ENCODE data around the gene FLRT3. TPM values are rescaled to one million over a fixed set of nuclear protein-coding genes. Genes with fewer than 3 reads are reported as not detected.

Gene FLRT3
- total RNA-seq, 2 experiments from 2014 or later, result not detected

DNA sequence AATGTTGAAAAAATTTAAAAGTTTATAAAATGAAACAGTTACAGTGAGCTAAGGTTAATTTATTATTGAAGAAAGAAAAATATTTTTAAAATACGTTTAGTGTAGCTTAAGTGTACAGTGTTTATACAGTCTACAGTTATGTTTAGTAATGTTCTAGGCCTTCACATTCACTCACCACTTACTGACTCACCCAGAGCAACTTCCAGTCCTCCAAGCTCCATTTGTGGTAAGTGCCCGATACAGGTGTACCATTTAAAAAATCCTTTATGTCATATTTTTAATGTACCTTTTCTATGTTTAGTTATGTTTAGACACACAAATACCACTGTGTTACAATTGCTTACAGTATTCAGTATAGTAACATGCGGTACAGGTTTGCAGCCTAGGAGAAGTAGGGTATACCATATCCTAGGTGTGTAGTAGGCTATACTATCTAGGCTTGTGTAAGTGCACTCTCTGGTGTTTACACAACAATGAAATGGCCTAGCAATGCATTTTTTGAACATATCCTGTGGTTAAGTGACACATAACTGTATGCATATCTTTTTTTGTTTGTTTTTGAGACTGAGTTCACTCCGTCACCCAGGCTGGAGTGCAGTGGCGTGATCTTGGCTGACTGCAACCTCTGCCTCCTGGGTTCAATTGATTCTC is 26.3 kb downstream of the FLRT3 start:
- Histone ChIP-seq H3K36me3 (ENCODE audit: insufficient read depth, low read length) (no peaks in the 10 kb centered on the region), H3K27ac (ENCODE audit: low read depth in 1 of 2, low read length in 2 of 2) (no peak overlapping the region), H3K9me3 (ENCODE audit: control insufficient read depth in 1 of 2, insufficient read depth in 1 of 2, low read length in 2 of 2) (peaks cover 0 to 4% of the 10 kb centered on the region in 2 experiments), H3K27me3 (ENCODE audit: control insufficient read depth in 1 of 2, insufficient read depth in 2 of 2, low read length in 2 of 2) (no peaks in the 10 kb centered on the region), H3K4me1 (ENCODE audit: insufficient read depth, low read length) (no peaks in the 10 kb centered on the region), H3K4me3 (ENCODE audit: low read length) (no peak overlapping the region)
- TF ChIP-seq, protein P1, sequence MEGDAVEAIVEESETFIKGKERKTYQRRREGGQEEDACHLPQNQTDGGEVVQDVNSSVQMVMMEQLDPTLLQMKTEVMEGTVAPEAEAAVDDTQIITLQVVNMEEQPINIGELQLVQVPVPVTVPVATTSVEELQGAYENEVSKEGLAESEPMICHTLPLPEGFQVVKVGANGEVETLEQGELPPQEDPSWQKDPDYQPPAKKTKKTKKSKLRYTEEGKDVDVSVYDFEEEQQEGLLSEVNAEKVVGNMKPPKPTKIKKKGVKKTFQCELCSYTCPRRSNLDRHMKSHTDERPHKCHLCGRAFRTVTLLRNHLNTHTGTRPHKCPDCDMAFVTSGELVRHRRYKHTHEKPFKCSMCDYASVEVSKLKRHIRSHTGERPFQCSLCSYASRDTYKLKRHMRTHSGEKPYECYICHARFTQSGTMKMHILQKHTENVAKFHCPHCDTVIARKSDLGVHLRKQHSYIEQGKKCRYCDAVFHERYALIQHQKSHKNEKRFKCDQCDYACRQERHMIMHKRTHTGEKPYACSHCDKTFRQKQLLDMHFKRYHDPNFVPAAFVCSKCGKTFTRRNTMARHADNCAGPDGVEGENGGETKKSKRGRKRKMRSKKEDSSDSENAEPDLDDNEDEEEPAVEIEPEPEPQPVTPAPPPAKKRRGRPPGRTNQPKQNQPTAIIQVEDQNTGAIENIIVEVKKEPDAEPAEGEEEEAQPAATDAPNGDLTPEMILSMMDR (IDR thresholded peaks at IDR 0.05), result no peak
- H3K27me3 Mint-ChIP-seq, result no peaks in the 10 kb centered on the region
- POLR2A ChIA-PET, result no interaction called here
- H3K9me3 Mint-ChIP-seq, result peaks cover 13% of the 10 kb centered on the region
- intact Hi-C loops (cut with DNase I, micrococcal nuclease), result no loop called here
- no peak overlapping the region for H3K27ac Mint-ChIP-seq
- no peaks in the 10 kb centered on the region for H3K4me1 Mint-ChIP-seq (ENCODE audit: low read depth)
- DNase-seq, result no peak
- CTCF ChIA-PET, result no interaction called here
- no peak overlapping the region for H3K4me3 Mint-ChIP-seq
- no peak for ATAC-seq (ENCODE audit: poor library complexity)
- no peaks in the 10 kb centered on the region for H3K36me3 Mint-ChIP-seq (ENCODE audit: low read depth)

DNA sequence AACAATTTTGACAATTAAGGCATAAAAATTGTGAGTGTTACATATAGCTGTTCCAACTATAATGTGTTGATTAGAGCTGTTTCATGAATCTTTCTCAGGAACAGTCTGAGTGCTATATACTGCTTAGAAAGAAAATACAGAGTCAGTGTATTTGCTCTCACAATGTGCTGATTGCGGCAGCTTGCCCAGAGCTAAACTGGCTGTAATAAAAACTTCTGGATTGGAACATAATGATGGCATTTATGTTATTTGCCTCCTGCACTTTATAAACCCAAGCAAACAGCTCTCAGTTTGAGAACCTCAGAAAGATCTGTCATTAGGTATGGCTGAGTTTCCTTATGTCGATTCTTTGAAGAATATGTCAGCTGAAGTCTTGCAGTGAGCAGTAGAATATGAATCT is 29.5 kb downstream of the FLRT3 start:
- H3K4me3 ChIP-seq (ENCODE audit: low read length), result no peak overlapping the region
- no peaks in the 10 kb centered on the region for H3K36me3 ChIP-seq (ENCODE audit: insufficient read depth, low read length)
- intact Hi-C loops (cut with DNase I, micrococcal nuclease), result no loop called here
- Mint-ChIP-seq H3K4me3 (no peak overlapping the region), H3K36me3 (ENCODE audit: low read depth) (no peaks in the 10 kb centered on the region), H3K27ac (no peak overlapping the region), H3K4me1 (ENCODE audit: low read depth) (no peaks in the 10 kb centered on the region), H3K9me3 (peaks cover 8% of the 10 kb centered on the region), H3K27me3 (no peaks in the 10 kb centered on the region)
- no peak for DNase-seq
- TF ChIP-seq, protein P1 (IDR thresholded peaks at IDR 0.05), result no peak
- POLR2A ChIA-PET, result no interaction called here
- H3K27ac ChIP-seq (ENCODE audit: low read depth in 1 of 2, low read length in 2 of 2), result no peak overlapping the region
- H3K4me1 ChIP-seq (ENCODE audit: insufficient read depth, low read length), result no peaks in the 10 kb centered on the region
- H3K9me3 ChIP-seq (ENCODE audit: control insufficient read depth in 1 of 2, insufficient read depth in 1 of 2, low read length in 2 of 2), result peaks cover 0 to 3% of the 10 kb centered on the region in 2 experiments
- ATAC-seq (ENCODE audit: poor library complexity), result no peak
- no peaks in the 10 kb centered on the region for H3K27me3 ChIP-seq (ENCODE audit: control insufficient read depth in 1 of 2, insufficient read depth in 2 of 2, low read length in 2 of 2)
- CTCF ChIA-PET, result no interaction called here

DNA sequence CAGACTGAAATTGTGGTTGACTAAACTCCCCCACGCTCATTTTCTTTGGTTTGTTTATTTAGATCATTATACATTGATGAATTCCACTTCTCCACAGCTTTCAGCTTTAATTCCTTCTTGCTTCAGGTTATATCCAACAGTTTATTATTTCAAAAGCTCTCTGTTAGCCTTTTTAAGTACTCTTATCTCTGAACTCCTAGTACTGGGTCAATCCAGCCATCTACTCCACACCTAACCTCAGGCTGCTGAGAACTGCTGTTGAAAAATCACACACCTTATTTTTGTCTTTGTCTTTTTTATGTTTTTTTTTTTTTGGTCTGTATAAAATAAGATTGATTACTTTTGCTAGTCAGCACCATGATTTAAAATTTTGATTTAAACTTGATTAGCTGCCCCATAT is 32.9 kb downstream of the FLRT3 start:
- no peak overlapping the region for H3K4me3 ChIP-seq (ENCODE audit: low read length)
- ChIA-PET POLR2A (no interaction called here), CTCF (no interaction called here)
- Mint-ChIP-seq H3K9me3 (peaks cover 8% of the 10 kb centered on the region), H3K27ac (no peak overlapping the region), H3K4me3 (no peak overlapping the region), H3K4me1 (ENCODE audit: low read depth) (no peaks in the 10 kb centered on the region), H3K27me3 (no peaks in the 10 kb centered on the region), H3K36me3 (ENCODE audit: low read depth) (no peaks in the 10 kb centered on the region)
- no peaks in the 10 kb centered on the region for H3K4me1 ChIP-seq (ENCODE audit: insufficient read depth, low read length)
- DNase-seq (no peak), ATAC-seq (ENCODE audit: poor library complexity) (no peak)
- H3K27me3 ChIP-seq (ENCODE audit: control insufficient read depth in 1 of 2, insufficient read depth in 2 of 2, low read length in 2 of 2), result no peaks in the 10 kb centered on the region
- H3K36me3 ChIP-seq (ENCODE audit: insufficient read depth, low read length), result no peaks in the 10 kb centered on the region
- H3K27ac ChIP-seq (ENCODE audit: low read depth in 1 of 2, low read length in 2 of 2), result no peak overlapping the region
- intact Hi-C loops (cut with DNase I, micrococcal nuclease), result no loop called here
- TF ChIP-seq, protein P1 (IDR thresholded peaks at IDR 0.05), result no peak
- H3K9me3 ChIP-seq (ENCODE audit: control insufficient read depth in 1 of 2, insufficient read depth in 1 of 2, low read length in 2 of 2), result peaks cover 0 to 8% of the 10 kb centered on the region in 2 experiments
